C4-2B (cell line): ENCODE results near the gene DNM3.

Experiments used
- CTCF ChIP-seq: fragments of 450-650 bp; conservative IDR thresholded peaks from 2 replicates; pipeline ENCODE4 v1.5.1; 2017; ENCODE audit warnings: mild to moderate bottlenecking
- ZFX ChIP-seq: fragments of 450-650 bp; IDR thresholded peaks from 2 replicates; pipeline ENCODE4 v1.6.1; 2017

- no peak for TF ChIP-seq CTCF
- TF ChIP-seq ZFX, result no peak
Measured at GRCh38 chr1:171864308-171864707, 23.0 kb downstream of the DNM3 start.
